ENCODE results near the gene PLCD3. TPM values are rescaled to one million over a fixed set of nuclear protein-coding genes. Genes with fewer than 3 reads are reported as not detected.

Gene PLCD3
- total and polyA plus RNA-seq, 9 of the 15 experiments (the other 6 are each of a cell fraction or from before 2014, with no cell fraction given) = 0.20 to 22.6 (median 7.5) TPM

GRCh38 chr17:45131616-45132319 is 547 bp downstream of the PLCD3 start (continued):
- TF ChIP-seq HNRNPH1 (optimal IDR thresholded peaks at IDR 0.05; ENCODE audit: low read depth, low read length) (no peak), RBFOX2 (IDR thresholded peaks at IDR 0.05; ENCODE audit: low read depth, low read length) (peak; percentile 17; the same call in 1 of the 2 replicates), RFX7 (CRISPR knock-in tag; IDR thresholded peaks at IDR 0.05) (no peak), ZNF253 (CRISPR knock-in tag; conservative IDR thresholded peaks at IDR 0.05) (no peak), ZBTB1 (CRISPR knock-in tag; IDR thresholded peaks at IDR 0.05; ENCODE audit: borderline replicate concordance, low read depth) (no peak), E2F5 (CRISPR knock-in tag; IDR thresholded peaks at IDR 0.05) (no peak), MED1 (CRISPR knock-in tag; IDR thresholded peaks at IDR 0.05; ENCODE audit: borderline replicate concordance) (no peak), EWSR1 (IDR thresholded peaks at IDR 0.05; ENCODE audit: borderline replicate concordance, low read depth, partially characterized antibody) (no peak), FOXP1 (CRISPR knock-in tag; IDR thresholded peaks at IDR 0.05) (no peak), POLR3A (IDR thresholded peaks at IDR 0.05; ENCODE audit: borderline replicate concordance, extremely low read depth, insufficient read depth, insufficient read length) (no peak), SRSF9 (IDR thresholded peaks at IDR 0.05; ENCODE audit: borderline replicate concordance, low read depth, low read length) (no peak), HOXB6 (CRISPR knock-in tag; IDR thresholded peaks at IDR 0.05; ENCODE audit: borderline replicate concordance) (no peak), TCF7 (IDR thresholded peaks at IDR 0.05; ENCODE audit: borderline replicate concordance) (0 out of 2 replicates have a peak, but pooled peaks have one; percentile 16), HMG20A (CRISPR knock-in tag; conservative IDR thresholded peaks at IDR 0.05) (no peak), CEBPB (tag; IDR thresholded peaks at IDR 0.05) (no peak), MEF2A (IDR thresholded peaks at IDR 0.05; ENCODE audit: control insufficient read depth, low read depth, low read length) (no peak), KDM4B (IDR thresholded peaks at IDR 0.05; ENCODE audit: borderline replicate concordance in 2 of 2, low read depth in 1 of 2) (no peak), ZBTB33 (CRISPR knock-in tag; IDR thresholded peaks at IDR 0.05) (no peak), KLF16 (IDR thresholded peaks at IDR 0.05) (no peak), U2AF1 (optimal IDR thresholded peaks at IDR 0.05; ENCODE audit: low read depth, low read length) (no peak), ZNF316 (IDR thresholded peaks at IDR 0.05) (no peak), TRIM25 (IDR thresholded peaks at IDR 0.05; ENCODE audit: borderline replicate concordance) (no peak), FOSL1 (tag; conservative IDR thresholded peaks at IDR 0.05) (no peak), ZC3H8 (IDR thresholded peaks at IDR 0.05) (no peak), NCOA6 (IDR thresholded peaks at IDR 0.05) (no peak)

Data from K562 (cell line).